Measurements from ENCODE around the gene NACC2.

NACC2 gene

GRCh38 chr9:136086951-136087740 lies 7.9 kb downstream of the NACC2 start:
- DNase-seq (ENCODE audit: low read depth), result no peak
- no peak for TF ChIP-seq CTCF (IDR thresholded peaks at IDR 0.05; ENCODE audit: insufficient read depth, low read depth, low read length, missing control alignments)
- no peak overlapping the region for H3K4me3 ChIP-seq (ENCODE audit: low read length)

- DNase-seq (ENCODE audit: low read depth), result no peak
- no peak for TF ChIP-seq CTCF (IDR thresholded peaks at IDR 0.05; ENCODE audit: insufficient read depth, low read depth, low read length, missing control alignments)
- H3K4me3 ChIP-seq (ENCODE audit: low read length), result no peak overlapping the region
Measured at GRCh38 chr9:136086213-136086881, 8.7 kb downstream of the NACC2 start.

- no peak for TF ChIP-seq CTCF (IDR thresholded peaks at IDR 0.05; ENCODE audit: insufficient read depth, low read depth, low read length, missing control alignments)
- no peak overlapping the region for H3K4me3 ChIP-seq (ENCODE audit: low read length)
- DNase-seq (ENCODE audit: low read depth), result no peak
Measured at GRCh38 chr9:136085815-136086212, 9.3 kb downstream of the NACC2 start.

GRCh38 chr9:136084063-136084944 lies 10.8 kb downstream of the NACC2 start:
- no peak for DNase-seq (ENCODE audit: low read depth)
- TF ChIP-seq CTCF (IDR thresholded peaks at IDR 0.05; ENCODE audit: insufficient read depth, low read depth, low read length, missing control alignments), result no peak
- H3K4me3 ChIP-seq (ENCODE audit: low read length), result no peak overlapping the region

GRCh38 chr9:136083558-136084062 lies 11.5 kb downstream of the NACC2 start:
- no peak for TF ChIP-seq CTCF (IDR thresholded peaks at IDR 0.05; ENCODE audit: insufficient read depth, low read depth, low read length, missing control alignments)
- no peak overlapping the region for H3K4me3 ChIP-seq (ENCODE audit: low read length)
- DNase-seq (ENCODE audit: low read depth), result no peak

- H3K4me3 ChIP-seq (ENCODE audit: low read length), result no peak overlapping the region
- no peak for DNase-seq (ENCODE audit: low read depth)
- no peak for TF ChIP-seq CTCF (IDR thresholded peaks at IDR 0.05; ENCODE audit: insufficient read depth, low read depth, low read length, missing control alignments)
Measured at GRCh38 chr9:136082496-136083361, 12.4 kb downstream of the NACC2 start.
